Hippocampal formation (tissue), 2 donors: Measurements from ENCODE around the gene PLXDC1.
A peak's percentile ranks its signal among the peaks of the same experiment; 100 is the strongest.

Experiments
- DNase-seq, 2 donors: peaks; one replicate each; lab custom pipeline; 2025; lab: John Stamatoyannopoulos, UW

Gene PLXDC1

DNA sequence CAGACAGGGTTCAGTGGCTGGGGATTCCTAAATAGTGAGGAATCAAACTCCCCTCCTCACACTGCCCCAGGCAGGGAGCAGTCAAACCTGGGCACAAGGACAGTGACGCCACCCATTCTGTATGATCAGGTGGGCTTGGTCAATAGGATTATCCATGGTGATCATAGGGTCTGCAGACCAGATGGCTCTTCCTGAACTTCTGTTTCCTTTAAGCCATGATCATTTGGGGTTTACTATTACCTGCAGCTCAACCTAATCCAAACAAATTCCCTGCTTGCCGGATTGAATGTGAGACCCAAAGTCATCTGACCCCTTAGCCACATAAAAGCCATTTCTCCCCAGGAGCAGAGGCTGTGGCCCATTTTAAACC lies 54.3 kb downstream of the PLXDC1 start:
- DNase-seq: no peak

DNA sequence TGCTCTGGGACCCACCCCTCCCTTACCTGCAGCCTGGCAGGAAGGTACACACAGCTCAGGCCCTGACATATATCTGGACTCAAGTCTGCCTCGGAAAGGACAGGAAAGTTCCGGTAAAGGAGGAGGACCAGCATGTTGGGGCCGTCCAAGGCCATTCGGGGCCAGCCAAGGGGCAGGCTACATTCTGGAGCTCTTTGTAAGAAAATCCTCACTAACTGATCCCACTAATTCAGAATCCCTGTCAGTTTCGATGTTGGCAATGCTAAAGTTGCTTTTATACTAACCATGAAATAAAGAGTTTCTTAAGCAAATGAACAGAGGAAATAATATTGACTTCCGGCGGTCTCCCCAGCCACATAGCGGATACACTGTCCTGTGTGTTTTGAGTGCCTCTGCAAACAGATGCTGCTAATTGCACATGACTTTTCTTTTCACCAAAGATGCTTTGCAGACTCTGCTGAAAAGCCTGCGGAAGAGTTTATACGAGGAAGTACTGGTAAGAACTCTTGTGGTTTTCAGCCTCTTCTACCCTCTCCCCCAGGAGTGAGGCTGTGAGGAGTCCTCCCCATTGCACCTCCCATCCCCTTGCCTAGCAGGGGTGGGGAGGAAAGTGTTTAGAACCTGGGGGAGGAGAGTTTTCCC lies 54.8 kb downstream of the PLXDC1 start:
- no peak for DNase-seq

DNA sequence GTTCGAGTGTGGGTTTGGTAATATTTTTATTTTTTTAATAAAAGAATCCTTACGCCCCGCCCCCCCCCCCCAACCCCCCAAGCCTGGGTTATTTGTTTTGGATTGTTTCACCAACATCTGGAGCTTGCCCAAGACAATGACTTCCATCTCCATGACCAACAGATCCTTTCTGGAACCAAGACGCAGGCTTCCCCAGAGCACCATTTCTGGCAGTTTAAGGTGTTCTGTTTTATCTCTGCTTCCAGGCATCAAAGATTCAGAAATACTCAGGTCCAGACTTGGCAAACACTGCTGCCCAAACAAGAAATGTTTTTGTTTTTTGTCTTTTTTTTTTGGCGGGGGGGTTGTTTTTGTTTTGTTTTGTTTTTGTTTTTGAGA lies 56.1 kb downstream of the PLXDC1 start:
- no peak for DNase-seq

DNA sequence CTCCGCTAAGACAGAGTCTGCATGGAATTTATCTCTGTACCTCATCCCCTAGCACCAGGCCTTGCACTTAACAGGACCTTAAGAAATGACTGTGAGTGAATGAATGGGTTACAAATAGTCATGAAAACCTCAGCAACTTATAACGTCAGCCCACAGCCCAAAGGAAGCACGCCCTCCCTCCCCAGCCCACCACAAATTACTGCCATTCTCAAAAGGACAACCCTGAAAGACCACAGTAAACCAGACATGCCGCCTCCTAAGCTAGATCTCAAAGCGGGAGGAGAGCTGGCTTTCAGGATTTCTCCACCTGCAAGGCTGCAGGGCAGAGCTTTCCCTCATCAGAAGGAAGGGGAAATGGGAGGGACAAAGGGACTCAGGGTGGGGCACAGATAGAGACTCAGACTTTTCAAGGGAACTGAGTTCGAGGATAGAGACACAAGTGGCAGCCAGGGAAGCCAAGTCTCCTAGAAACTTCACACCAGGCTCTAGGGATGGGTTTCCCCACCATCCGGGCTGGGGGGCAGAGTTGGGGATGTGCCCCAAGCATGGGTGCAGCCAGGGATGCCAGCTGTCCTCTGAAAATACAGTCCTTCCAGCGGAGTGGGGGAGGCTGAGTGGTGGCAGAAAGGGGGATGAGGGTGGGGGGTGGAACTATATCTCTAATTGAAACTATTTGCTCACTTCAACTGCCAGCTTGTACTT lies 56.7 kb downstream of the PLXDC1 start:
- DNase-seq: no peak

DNA sequence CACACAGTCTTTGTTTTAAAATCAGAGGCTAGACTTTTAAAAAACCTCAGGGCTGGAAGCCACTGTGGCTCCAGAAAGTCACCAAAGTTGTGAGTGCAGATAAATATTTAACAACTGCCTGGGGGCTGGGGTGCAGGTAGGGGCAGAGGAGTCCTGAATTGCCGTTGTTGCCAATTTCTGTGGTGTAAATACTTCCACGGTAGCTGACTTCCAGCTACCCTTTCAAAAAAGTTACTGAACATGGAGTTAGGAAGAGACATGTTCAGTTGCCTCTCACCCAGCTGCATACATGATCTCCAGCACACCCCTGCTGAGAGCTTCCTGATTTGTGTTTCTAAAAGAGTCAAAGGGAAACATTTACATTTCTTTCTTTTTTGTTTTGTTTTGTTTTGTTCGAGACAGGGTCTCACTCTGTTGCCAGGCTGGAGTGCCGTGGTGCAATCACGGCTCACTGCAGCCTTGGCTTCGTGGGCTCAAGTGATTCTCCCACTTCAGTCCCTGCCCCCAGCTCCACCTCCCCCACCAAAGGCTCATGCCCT lies 58.7 kb downstream of the PLXDC1 start:
- DNase-seq: no peak

DNA sequence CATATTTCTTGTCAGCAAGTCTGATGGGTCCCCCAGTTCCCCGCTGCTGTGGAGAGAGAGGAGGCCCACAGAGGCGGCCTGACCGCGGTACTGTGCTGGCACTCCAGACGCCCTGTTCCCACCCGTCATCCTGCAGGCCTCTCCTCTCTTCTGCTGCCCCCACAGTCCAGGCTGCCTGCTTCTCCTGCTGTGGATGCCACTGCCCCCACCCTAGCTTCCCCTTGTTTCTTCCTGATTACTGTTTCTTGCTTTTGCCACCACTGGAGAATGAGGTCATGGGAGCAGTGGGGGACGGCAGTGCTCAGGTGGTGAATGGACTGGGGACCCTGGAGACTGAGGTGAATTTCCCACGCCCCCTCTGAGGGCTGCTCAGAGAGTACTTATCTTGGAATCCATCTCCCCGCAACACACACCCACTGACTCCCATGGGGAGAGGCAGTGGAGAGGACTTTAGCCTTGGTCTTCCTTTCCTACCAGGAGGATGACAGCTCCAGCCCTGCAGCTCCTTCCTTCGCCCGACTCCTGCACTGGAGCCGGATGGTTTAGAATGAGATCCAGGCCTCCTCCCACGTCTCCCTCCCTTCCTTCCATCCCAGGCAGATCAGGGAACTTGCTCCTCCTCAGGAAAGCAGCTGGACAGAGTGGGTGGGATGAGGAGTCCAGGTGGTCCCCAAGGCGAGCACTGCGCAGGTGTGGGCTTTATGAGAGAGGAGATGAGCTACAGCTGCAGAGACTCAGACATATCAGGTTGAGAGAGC lies 60.4 kb downstream of the PLXDC1 start:
- DNase-seq: no peak

DNA sequence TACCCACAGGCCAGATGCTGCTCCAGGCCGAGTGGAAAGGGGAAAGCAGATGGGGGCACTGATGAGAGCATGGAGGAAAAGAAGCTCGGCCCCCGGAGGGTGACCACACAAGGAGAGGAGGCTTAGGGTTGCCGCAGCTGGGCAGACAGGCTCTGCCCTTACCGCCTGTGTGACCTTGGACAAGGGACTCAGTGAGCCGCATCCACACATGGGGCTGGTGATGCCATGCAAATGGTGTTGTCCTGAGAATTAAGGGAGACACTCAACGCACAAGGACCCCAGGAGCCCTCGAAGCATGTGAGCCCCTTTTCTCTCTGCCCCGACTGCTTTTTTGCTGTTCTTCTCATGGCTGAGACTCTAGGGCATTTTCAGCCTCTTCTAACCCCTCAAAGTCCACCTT lies 61.0 kb downstream of the PLXDC1 start:
- DNase-seq: no peak

DNA sequence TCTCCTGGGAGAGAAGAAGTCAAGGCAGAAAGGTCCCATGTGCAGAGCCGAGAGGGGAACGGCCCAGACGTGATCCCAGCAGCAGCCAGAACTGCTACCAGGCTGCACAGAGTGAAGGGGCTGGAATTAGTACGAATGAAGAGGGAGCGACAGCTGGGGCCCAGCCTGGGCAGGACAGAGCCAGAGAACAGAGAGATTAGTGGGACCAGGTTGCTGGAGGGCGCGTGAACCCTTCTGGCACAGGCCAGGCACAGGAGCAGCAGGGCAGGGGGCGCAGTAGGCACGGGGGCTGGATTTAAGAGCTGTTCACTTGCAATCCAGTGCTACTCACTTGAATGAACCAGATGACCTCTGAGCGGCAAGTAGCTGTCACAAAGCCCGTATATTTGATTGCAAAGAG lies 66.9 kb downstream of the PLXDC1 start:
- DNase-seq: no peak

DNA sequence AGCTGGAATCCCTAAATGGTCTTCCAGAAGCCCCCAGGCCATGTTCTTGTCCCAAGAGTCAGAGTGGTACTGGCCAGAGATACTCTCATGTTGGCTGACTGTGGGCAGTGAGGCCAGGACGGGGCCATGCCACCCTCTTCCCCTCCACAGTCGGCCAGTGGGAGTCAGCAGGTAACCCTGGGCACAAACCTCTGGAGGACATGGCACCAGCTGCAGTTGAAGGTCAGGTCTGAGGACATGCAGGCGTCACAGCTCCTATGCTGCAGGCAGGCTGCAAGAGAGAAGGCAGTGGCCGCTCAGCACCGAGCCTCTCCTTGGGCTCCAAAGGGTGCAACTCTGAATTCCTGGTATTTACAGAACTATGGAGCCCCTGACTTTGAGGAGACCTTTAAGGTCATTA lies 68.2 kb downstream of the PLXDC1 start:
- DNase-seq: no peak

DNA sequence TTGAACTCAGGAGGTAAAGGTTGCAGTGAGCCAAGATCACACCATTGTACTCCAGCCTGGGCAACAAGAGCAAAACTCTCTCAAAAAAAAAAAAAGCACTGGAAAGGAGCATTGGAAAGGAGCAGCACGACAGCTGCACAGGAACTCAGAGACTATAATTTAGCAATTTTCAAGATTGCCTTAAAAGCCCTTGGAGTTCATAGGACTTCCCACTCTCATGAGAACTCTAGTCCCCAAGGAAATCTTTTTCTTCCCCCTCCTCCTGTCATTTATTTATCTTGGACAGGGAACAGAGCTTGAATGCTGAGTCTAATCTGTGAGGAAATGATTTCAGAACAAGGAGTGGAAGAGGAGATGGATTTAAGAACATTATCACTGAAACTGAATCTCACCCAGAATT lies 69.0 kb downstream of the PLXDC1 start:
- DNase-seq: no peak

DNA sequence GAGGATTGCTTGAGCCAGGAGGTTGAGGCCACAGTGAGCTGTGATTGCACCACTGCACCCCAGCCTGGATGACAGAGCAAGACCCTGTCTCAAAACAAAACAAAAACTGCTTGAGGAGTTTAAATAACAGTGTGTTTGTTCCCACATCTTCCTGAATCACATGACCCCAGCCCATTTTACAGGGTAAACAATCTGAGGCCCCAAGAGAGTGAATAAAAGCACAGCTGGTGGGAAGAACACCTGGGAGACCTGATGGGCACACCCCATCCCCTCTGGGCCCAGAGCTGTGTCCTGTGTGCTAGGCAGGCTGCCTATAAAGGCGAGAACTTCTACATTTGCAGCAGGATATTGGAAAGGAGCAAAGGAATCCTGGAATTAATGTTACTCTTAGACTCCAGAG lies 69.6 kb downstream of the PLXDC1 start:
- no peak for DNase-seq

DNA sequence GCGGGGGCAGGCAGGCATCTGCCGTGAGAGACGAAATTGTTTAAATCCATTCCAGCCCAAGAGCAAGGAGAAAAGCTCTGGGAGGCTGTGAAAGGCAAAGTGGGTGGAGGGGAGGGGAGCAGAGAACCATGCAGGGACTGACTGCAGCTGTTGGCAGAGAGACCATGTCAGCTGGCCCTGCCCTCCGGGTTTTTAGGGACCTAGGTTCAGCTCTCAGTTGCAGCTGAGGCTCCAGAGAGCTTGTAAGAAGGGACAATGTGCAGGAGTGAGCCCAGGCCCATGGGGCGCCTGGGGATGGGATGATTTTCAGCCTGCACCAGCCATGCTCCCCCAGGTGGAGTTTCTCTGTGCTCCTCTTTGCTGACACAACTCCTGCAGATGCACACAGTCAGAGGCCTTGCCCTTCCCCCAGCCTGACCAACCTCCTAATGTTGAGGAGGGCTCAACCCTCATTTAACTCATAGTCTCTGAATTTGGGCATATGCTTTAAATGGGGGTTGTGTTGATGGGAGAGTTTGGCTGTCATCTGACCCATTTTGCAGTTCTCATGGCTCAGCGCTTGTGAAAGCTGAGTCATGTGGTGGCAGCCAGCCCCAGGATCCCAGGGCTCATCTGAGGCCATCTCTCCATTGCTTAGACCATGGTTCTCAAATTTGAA lies 70.9 kb downstream of the PLXDC1 start:
- no peak for DNase-seq

DNA sequence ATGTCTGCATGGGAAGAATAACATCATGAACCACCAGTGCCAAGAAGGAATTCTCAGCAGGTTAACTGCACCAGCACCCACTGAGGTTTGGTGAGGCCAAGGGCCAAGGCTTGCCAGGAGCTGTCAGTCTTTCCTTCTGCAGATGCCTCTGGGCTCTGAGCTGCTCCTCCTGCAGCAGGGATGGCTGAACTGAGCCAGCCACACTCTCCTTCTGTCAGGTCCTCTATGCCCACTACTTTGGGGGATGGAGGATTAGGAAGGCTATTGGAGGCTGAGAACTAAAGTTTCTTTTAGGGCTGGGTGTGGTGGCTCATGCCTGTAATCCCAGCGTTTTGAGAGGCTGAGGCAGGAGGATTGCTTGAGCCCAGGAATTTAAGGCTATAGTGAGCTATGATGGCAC lies 71.6 kb downstream of the PLXDC1 start:
- DNase-seq: no peak

DNA sequence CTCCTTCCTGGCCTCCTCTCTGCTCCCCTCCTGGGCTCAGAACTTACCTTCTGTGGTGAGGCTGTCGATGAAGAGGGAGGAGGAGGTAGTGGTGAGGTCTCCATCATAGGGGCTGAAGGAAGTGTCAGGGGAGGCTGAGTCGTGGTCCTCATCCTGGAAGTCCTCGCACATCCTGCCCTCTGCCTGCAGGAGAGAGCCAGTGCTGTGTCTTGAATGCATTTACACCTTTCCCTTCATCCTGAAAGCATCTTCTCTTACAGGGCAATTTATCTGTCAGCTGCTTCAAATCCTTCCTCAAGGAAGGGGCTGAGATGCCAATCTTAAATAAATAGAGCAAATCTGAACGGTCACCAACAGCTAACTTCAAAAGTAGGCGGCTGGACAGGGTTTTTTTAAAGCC lies 73.6 kb downstream of the PLXDC1 start:
- DNase-seq: no peak

DNA sequence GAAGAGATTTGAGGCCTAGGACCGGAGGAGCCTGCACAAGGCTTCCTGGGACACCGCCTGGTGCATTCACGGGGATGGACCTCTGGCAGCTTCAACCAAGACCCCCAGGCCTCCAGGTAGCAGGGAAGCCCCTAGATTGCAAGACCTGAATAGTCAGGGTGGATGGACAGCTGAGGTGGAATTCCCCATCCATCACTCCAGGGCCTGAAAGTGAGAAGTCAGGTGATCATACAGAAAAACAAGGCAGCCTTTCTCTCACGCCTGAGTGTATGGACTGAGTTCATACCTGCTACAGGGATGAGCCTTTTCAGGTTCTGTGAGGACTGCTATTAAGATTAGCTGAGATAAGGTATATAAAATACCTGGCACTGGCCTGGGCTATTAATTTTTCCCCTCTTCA lies 74.2 kb downstream of the PLXDC1 start:
- DNase-seq: no peak

DNA sequence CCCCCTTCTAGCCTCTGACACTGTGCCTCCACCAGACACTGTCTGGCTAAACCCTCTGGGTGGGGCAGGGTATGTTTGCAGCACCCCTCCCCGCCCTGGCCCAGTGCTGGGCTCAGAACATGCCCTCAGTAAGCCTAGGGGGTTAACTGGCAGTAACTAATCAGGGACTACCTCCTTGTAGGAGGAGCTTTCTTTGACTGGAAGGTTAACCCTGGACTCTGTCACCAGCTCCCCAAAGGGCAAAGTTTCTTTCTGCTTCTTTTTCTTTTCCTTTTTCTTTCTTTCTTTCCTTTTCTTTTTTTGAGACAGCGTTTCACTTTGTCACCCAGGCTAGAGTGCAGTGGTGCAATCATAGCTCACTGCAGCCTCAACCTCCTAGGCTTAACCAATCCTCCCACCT lies 76.8 kb downstream of the PLXDC1 start:
- DNase-seq: no peak

DNA sequence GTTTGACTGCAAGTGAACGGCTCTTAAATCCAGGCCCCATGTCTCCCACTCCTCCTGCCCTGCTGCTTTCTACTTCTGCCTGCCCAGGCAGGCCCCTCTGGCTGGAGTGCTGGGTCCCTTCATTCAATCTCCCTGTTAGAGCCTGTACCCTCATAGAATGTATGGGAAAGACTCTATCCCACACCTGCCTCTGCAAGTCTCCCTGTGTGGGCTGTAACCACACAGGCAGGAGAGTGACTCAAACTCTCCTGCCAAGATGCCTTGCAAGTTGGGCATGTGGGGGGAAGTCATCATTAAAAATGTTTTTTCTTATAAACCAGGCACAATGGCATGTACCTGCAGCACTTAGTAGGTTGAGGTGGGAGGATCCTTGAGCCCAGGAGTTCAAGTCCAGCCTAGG lies 77.5 kb downstream of the PLXDC1 start:
- no peak for DNase-seq

DNA sequence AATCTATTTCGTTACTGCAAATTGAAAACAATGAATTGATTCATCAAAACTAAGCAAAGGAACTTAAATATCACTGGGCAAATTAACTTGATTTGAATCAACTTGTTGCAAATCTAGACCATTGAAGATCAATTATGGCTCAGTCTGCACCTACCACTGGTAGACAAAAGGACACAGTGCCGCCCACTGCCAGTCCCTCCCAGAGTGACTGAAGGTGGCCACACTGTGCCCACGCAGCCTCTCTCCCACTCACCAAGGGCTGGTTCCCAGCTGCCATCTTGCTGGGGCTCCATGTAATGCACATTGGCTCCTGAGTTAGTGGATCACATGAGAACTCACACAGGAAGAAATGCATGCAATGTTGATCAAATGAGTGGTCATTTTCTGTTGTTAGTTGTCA lies 78.1 kb downstream of the PLXDC1 start:
- no peak for DNase-seq

DNA sequence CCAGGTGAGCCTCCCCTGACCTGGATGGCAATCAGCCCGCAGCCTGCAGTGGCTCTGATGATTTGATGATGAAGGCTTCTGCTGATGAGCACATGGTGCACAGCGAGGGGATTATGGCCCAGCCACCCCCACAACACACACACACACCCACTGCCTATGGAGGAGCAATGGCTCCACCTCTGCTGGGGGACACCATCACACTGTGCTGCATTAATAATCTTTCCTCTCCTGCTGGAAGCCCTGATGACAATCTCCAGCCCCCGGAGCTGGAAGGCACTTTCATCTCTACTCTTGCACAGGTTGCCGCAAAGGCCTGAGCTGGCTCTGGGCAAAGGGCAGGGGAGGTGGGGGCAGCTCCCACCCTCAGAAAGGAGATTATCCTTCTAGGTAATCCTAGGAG lies 79.9 kb downstream of the PLXDC1 start:
- no peak for DNase-seq

DNA sequence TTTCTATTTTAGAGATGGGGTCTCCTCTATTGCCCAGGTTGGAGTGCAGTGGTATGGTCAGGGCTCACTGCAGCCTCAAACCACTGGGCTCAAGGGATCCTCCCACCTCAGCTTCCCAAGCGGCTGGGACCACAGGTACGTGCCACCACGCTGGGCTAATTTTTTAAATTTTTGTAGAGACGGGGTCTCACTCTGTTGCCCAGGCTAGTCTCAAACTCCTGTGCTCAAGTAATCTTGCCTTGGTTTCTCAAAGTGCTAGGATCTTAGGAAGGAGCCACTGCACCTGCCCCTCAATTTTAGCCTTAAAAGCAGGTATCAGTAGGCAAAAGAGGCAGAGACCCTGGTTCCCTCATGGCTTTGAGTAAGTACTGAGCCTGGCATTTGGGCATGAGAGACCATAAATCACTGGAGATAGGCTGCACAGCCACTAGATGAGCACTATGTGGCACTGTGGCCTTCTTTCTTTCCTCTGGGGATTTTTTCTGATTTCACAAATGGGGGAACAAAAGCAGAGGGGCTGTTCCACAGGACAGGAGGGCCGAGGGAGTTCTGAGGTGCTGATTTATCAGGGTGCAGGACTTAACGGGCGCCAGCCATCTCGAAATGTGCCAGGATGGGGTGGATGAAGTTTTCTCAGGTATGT lies 82.2 kb downstream of the PLXDC1 start:
- peak in 1 of 2 donors; percentile 34 for DNase-seq

DNA sequence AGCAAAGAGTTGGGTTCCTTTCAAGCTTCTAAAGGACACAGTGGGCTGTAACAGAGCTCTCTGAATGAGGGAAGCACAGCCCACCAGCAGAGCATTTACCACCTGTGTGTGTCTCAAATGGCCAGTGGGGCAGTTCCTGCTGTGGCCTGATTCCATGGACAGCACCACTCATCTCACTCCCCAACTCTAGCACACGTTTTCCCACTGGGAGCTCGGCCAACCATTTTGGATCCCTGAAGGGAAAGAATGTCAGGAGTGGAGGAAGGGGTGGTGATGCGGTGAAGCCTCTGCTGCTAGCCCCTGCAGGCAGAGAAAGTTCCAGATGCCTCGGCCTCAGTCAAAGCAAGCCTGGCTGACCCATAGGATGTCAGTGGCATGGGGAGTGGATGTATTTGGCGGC lies 86.6 kb downstream of the PLXDC1 start:
- no peak for DNase-seq

DNA sequence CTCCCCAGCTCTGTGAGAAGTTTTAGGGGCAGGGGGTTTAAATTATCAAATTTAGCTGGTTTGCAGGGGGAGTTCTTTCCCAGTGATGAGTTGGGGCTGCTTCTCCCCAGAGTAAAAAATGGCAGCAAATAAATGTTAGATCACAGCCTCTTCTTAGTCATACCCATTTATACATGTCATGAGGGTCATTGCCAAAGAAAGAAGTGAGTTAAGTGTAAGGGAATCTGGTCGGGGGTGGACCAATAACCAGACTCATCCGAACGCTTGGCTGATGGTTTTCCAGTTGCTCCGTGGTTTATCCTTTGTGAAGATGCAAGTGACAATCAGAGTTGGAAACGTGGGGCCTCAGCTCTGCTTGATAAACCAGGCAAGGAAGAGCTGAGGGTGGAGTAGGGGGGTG lies 87.1 kb downstream of the PLXDC1 start:
- DNase-seq: no peak
